Ishikawa (cell line): ENCODE data around the gene TCF4.

Source experiments
- EGR1 ChIP-seq: IDR thresholded peaks from 2 replicates; pipeline ENCODE4 v1.6.1; 2012
- MAX ChIP-seq: IDR thresholded peaks from 2 replicates; pipeline ENCODE4 v1.6.1; 2012

- TF ChIP-seq MAX = no peak
- no peak for TF ChIP-seq EGR1
These were observed 206.7 kb downstream of the TCF4 start for GRCh38 chr18:55381277-55381676.
